K562 (cell line): ENCODE results near the gene DUOX2. TPM values are rescaled to one million over a fixed set of nuclear protein-coding genes. Genes with fewer than 3 reads are reported as not detected.

Experiments
- CBFA2T3 ChIP-seq: fragments of 450-650 bp; IDR thresholded peaks from 2 replicates; pipeline ENCODE4 v1.6.1; 2017
- FIP1L1 ChIP-seq: fragments of 200-400 bp; formaldehyde crosslinking; IDR thresholded peaks from 2 replicates; pipeline ENCODE4 v1.6.1; 2018; ENCODE audit warnings: mild to moderate bottlenecking, low read depth, low read length; ENCODE audit not compliant: poor library complexity, severe bottlenecking
- FOXA3 ChIP-seq, 2 experiments: fragments of 450-650 bp in 1 of 2; sonication (generic) in 1 of 2; formaldehyde crosslinking; IDR thresholded peaks in 1 of 2; conservative IDR thresholded peaks in 1 of 2; 2 replicates each; pipeline versions ENCODE4 v1.4.0 to v1.8.0; 2020 to 2022; ENCODE audit warnings: mild to moderate bottlenecking in 2 of 2, missing genetic modification reagents in 1 of 2
- FUS ChIP-seq: fragments of 200-400 bp; formaldehyde crosslinking; optimal IDR thresholded peaks from 2 replicates; pipeline ENCODE3; 2017; ENCODE audit warnings: low read depth, low read length
- RBM25 ChIP-seq: fragments of 200-400 bp; formaldehyde crosslinking; IDR thresholded peaks from 2 replicates; pipeline ENCODE4 v1.6.1; 2018; ENCODE audit warnings: low read length, low read depth, moderate library complexity; ENCODE audit not compliant: severe bottlenecking
- SIN3B ChIP-seq: fragments of 450-650 bp; IDR thresholded peaks from 2 replicates; pipeline ENCODE4 v1.6.1; 2017; ENCODE audit warnings: low read depth, mild to moderate bottlenecking, moderate library complexity
- ZNF197 ChIP-seq: fragments of 200-800 bp; sonication (Bioruptor generic); IDR thresholded peaks from 2 replicates; pipeline ENCODE4 v1.6.1; 2016; ENCODE audit warnings: low read depth, missing genetic modification characterization, missing compliant biosample characterization
- ZNF324 ChIP-seq: fragments of 250-450 bp; sonication (Bioruptor Pico); IDR thresholded peaks from 2 replicates; pipeline ENCODE4 v1.4.0; 2020; ENCODE audit warnings: mild to moderate bottlenecking
- ZNF778 ChIP-seq: fragments of 450-650 bp; formaldehyde crosslinking; IDR thresholded peaks from 2 replicates; pipeline ENCODE4 v1.4.0; 2020; ENCODE audit warnings: mild to moderate bottlenecking, moderate library complexity
- polyA plus RNA-seq, 8 experiments: library from polyadenylated mRNA; depleted of rRNA in 4 of 8; stranded (reverse) in 5 of 8; unstranded in 3 of 8; fragments of >200 nt; fragmentation: Nextera tagmentation in 2 of 8; fragmentation: Illumina TruSeq in 1 of 8; extraction: Ambion mirVana in 2 of 8; extraction: Trizol in 1 of 8; gene quantifications; 2 replicates each; pipeline versions ENCODE4 v1.2.1 to v1.2.3, GENCODE V29; 2011 to 2014; ENCODE audit warnings: inconsistent platforms in 1 of 8, missing spikeins in 1 of 8
- total RNA-seq, 7 experiments: library from RNA; depleted of rRNA in 6 of 7; stranded (reverse); fragments of >200 nt in 6 of 7; fragmentation: Illumina TruSeq in 2 of 7; extraction: Trizol in 2 of 7; gene quantifications; 2 replicates each; pipeline versions ENCODE4 v1.2.1 to v1.2.3, GENCODE V29; 2011 to 2021; ENCODE audit warnings: low replicate concordance in 1 of 7
- TF ChIP-seq, protein P1 (sequence below): fragments of 250-450 bp; sonication (Bioruptor Pico); IDR thresholded peaks from 2 replicates; pipeline ENCODE4 v1.4.0; 2020
- TF ChIP-seq, protein P2 (sequence below): sonication (generic); formaldehyde crosslinking; IDR thresholded peaks from 2 replicates; pipeline ENCODE4 v1.8.0; 2022; ENCODE audit warnings: mild to moderate bottlenecking, missing genetic modification reagents

Gene DUOX2
- total and polyA plus RNA-seq, 9 of the 15 experiments (the other 6 are each of a cell fraction or from before 2014, with no cell fraction given): 0.01 to 0.03 (median 0.02) TPM; not detected in 6

DNA sequence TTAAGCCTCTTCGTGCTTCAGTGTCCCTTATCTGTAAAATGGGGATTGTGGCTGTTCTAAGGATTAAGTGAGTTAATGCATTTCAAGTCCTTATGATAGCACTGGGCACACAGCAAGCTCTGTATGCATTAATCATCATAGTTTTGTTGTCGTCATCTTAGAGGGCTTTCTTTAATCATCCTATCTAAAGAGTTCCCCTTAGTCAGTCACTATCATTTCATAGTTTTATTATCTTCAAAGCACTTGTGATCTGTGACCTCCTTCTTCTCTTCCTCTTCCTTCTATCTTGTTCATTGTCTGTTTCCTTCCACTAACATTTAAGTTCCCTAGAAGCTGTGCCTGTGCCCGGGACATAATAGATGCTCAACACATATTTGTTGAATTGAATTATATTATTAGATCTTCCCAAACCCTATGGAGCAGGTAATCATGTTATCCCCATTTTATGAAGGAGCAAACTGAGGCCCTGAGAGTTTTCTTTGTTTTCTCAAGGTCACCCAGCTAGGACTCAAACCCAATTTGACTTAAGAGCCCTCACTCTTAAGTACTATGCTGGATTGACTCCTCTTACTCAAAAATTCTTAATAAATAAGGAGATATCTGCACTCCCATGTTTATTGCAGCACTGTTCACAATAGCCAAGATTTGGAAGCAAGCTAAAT is 24.1 kb downstream of the DUOX2 start (continued):
- TF ChIP-seq, protein P1, sequence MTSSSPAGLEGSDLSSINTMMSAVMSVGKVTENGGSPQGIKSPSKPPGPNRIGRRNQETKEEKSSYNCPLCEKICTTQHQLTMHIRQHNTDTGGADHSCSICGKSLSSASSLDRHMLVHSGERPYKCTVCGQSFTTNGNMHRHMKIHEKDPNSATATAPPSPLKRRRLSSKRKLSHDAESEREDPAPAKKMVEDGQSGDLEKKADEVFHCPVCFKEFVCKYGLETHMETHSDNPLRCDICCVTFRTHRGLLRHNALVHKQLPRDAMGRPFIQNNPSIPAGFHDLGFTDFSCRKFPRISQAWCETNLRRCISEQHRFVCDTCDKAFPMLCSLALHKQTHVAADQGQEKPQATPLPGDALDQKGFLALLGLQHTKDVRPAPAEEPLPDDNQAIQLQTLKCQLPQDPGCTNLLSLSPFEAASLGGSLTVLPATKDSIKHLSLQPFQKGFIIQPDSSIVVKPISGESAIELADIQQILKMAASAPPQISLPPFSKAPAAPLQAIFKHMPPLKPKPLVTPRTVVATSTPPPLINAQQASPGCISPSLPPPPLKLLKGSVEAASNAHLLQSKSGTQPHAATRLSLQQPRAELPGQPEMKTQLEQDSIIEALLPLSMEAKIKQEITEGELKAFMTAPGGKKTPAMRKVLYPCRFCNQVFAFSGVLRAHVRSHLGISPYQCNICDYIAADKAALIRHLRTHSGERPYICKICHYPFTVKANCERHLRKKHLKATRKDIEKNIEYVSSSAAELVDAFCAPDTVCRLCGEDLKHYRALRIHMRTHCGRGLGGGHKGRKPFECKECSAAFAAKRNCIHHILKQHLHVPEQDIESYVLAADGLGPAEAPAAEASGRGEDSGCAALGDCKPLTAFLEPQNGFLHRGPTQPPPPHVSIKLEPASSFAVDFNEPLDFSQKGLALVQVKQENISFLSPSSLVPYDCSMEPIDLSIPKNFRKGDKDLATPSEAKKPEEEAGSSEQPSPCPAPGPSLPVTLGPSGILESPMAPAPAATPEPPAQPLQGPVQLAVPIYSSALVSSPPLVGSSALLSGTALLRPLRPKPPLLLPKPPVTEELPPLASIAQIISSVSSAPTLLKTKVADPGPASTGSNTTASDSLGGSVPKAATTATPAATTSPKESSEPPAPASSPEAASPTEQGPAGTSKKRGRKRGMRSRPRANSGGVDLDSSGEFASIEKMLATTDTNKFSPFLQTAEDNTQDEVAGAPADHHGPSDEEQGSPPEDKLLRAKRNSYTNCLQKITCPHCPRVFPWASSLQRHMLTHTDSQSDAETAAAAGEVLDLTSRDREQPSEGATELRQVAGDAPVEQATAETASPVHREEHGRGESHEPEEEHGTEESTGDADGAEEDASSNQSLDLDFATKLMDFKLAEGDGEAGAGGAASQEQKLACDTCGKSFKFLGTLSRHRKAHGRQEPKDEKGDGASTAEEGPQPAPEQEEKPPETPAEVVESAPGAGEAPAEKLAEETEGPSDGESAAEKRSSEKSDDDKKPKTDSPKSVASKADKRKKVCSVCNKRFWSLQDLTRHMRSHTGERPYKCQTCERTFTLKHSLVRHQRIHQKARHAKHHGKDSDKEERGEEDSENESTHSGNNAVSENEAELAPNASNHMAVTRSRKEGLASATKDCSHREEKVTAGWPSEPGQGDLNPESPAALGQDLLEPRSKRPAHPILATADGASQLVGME (CRISPR knock-in tag): no peak
- TF ChIP-seq FUS: no peak
- no peak for TF ChIP-seq ZNF778 (CRISPR knock-in tag)
- no peak for TF ChIP-seq FIP1L1
- no peak for TF ChIP-seq SIN3B
- TF ChIP-seq CBFA2T3: peak; percentile 20; the same call in 1 of the 2 replicates
- TF ChIP-seq, protein P2, sequence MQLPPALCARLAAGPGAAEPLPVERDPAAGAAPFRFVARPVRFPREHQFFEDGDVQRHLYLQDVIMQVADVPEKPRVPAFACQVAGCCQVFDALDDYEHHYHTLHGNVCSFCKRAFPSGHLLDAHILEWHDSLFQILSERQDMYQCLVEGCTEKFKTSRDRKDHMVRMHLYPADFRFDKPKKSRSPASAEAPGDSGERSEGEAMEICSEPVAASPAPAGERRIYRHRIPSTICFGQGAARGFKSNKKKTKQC (CRISPR knock-in tag): no peak
- TF ChIP-seq ZNF324 (CRISPR knock-in tag): no peak
- TF ChIP-seq RBM25: peak; percentile 72
- TF ChIP-seq ZNF197 (CRISPR knock-in tag): no peak
- no peak for TF ChIP-seq FOXA3 (CRISPR knock-in tag; conservative IDR thresholded peaks at IDR 0.05 in 1 of 2, IDR thresholded peaks at IDR 0.05 in 1 of 2)
